SJSA1 (cell line): Measurements from ENCODE around the gene NAV2. TPM values are rescaled to one million over a fixed set of nuclear protein-coding genes. Genes with fewer than 3 reads are reported as not detected.

Experiments
- DNase-seq, 2 experiments: peaks; one replicate each; pipeline ENCODE4 v3.0.0-alpha.2; 2015 to 2020; ENCODE audit warnings: low spot score in 2 of 2, low read depth in 1 of 2
- H3K27ac ChIP-seq: fragments of 250-450 bp; sonication (Bioruptor Pico); 2 replicates; pipeline ENCODE4 v1.5.1; 2020; ENCODE audit warnings: mild to moderate bottlenecking, moderate library complexity
- H3K27me3 ChIP-seq: fragments of 250-450 bp; sonication (Bioruptor Pico); replicated peaks from 2 replicates; pipeline ENCODE4 v1.5.1; 2020; ENCODE audit warnings: mild to moderate bottlenecking, moderate library complexity
- H3K36me3 ChIP-seq: fragments of 250-450 bp; sonication (Bioruptor Pico); 2 replicates; pipeline ENCODE4 v1.5.1; 2020; ENCODE audit warnings: mild to moderate bottlenecking
- H3K4me1 ChIP-seq: fragments of 250-450 bp; sonication (Bioruptor Pico); replicated peaks from 2 replicates; pipeline ENCODE4 v1.6.1; 2021; ENCODE audit warnings: mild to moderate bottlenecking
- H3K4me3 ChIP-seq: fragments of 250-450 bp; sonication (Bioruptor Pico); 2 replicates; pipeline ENCODE4 v1.5.1; 2020; ENCODE audit warnings: mild to moderate bottlenecking
- H3K9me3 ChIP-seq: fragments of 250-450 bp; sonication (Bioruptor Pico); replicated peaks from 2 replicates; pipeline ENCODE4 v1.5.1; 2020; ENCODE audit warnings: mild to moderate bottlenecking
- total RNA-seq: library from RNA; depleted of rRNA; stranded (reverse); fragments of >200 nt; shearing (Covaris generic); gene quantifications from 2 replicates; pipeline ENCODE4 v1.2.3, GENCODE V29; 2014

The NAV2 gene
- total RNA-seq, 1 experiment from 2014 or later = 2.6 TPM

- H3K4me1 ChIP-seq = no peaks in the 10 kb centered on the region
- DNase-seq = no peak
- H3K27me3 ChIP-seq = no peaks in the 10 kb centered on the region
- H3K9me3 ChIP-seq = no peaks in the 10 kb centered on the region
- no peak overlapping the region for H3K4me3 ChIP-seq
- no peak overlapping the region for H3K27ac ChIP-seq
- no peaks in the 10 kb centered on the region for H3K36me3 ChIP-seq
These were observed 114.9 kb downstream of the NAV2 start for GRCh38 chr11:19827399-19828135.

- Histone ChIP-seq H3K4me3 (no peak overlapping the region), H3K27me3 (no peaks in the 10 kb centered on the region), H3K9me3 (no peaks in the 10 kb centered on the region), H3K4me1 (no peaks in the 10 kb centered on the region), H3K27ac (no peak overlapping the region), H3K36me3 (no peaks in the 10 kb centered on the region)
- DNase-seq = no peak
These were observed 115.9 kb downstream of the NAV2 start for GRCh38 chr11:19828382-19829108.

- Histone ChIP-seq H3K36me3 (no peaks in the 10 kb centered on the region), H3K9me3 (no peaks in the 10 kb centered on the region), H3K27ac (no peak overlapping the region), H3K4me1 (no peaks in the 10 kb centered on the region), H3K27me3 (no peaks in the 10 kb centered on the region), H3K4me3 (no peak overlapping the region)
- DNase-seq = no peak
These were observed 116.6 kb downstream of the NAV2 start for GRCh38 chr11:19829109-19829837.

GRCh38 chr11:19832086-19832750 is 119.6 kb downstream of the NAV2 start:
- no peak for DNase-seq
- peaks cover 2% of the 10 kb centered on the region; the same call in 1 of the 2 replicates for H3K36me3 ChIP-seq

GRCh38 chr11:19832901-19833300 is 120.3 kb downstream of the NAV2 start:
- H3K4me3 ChIP-seq = no peak overlapping the region
- H3K27me3 ChIP-seq = no peaks in the 10 kb centered on the region
- H3K4me1 ChIP-seq = no peaks in the 10 kb centered on the region
- peaks cover 2% of the 10 kb centered on the region; the same call in 1 of the 2 replicates for H3K36me3 ChIP-seq
- H3K27ac ChIP-seq = no peak overlapping the region
- no peak for DNase-seq
- H3K9me3 ChIP-seq = no peaks in the 10 kb centered on the region

More at GRCh38 chr11:19832086-19832750, 119.6 kb downstream of the NAV2 start:
- H3K27ac ChIP-seq = no peak overlapping the region
- no peaks in the 10 kb centered on the region for H3K4me1 ChIP-seq
- H3K27me3 ChIP-seq = no peaks in the 10 kb centered on the region
- no peak overlapping the region for H3K4me3 ChIP-seq
- no peaks in the 10 kb centered on the region for H3K9me3 ChIP-seq

GRCh38 chr11:19834771-19835170 is 122.1 kb downstream of the NAV2 start:
- no peaks in the 10 kb centered on the region for H3K4me1 ChIP-seq
- no peaks in the 10 kb centered on the region for H3K27me3 ChIP-seq
- no peak for DNase-seq
- no peaks in the 10 kb centered on the region for H3K9me3 ChIP-seq
- no peak overlapping the region for H3K4me3 ChIP-seq
- peaks cover 2% of the 10 kb centered on the region; the same call in 1 of the 2 replicates for H3K36me3 ChIP-seq
- no peak overlapping the region for H3K27ac ChIP-seq

- Histone ChIP-seq H3K9me3 (no peaks in the 10 kb centered on the region), H3K27ac (no peak overlapping the region), H3K27me3 (no peaks in the 10 kb centered on the region), H3K4me1 (no peaks in the 10 kb centered on the region), H3K36me3 (peaks cover 2% of the 10 kb centered on the region; the same call in 1 of the 2 replicates), H3K4me3 (no peak overlapping the region)
- DNase-seq = no peak
These were observed 124.0 kb downstream of the NAV2 start for GRCh38 chr11:19836666-19837065.

GRCh38 chr11:19838994-19839768 is 126.5 kb downstream of the NAV2 start:
- H3K9me3 ChIP-seq = no peaks in the 10 kb centered on the region
- H3K4me1 ChIP-seq = no peaks in the 10 kb centered on the region
- no peak overlapping the region for H3K4me3 ChIP-seq
- DNase-seq = no peak
- peaks cover 2% of the 10 kb centered on the region; the same call in 1 of the 2 replicates for H3K36me3 ChIP-seq
- H3K27me3 ChIP-seq = no peaks in the 10 kb centered on the region
- H3K27ac ChIP-seq = no peak overlapping the region

GRCh38 chr11:19840961-19841360 is 128.3 kb downstream of the NAV2 start:
- no peak for DNase-seq
- H3K36me3 ChIP-seq = no peaks in the 10 kb centered on the region
- H3K4me1 ChIP-seq = no peaks in the 10 kb centered on the region
- no peak overlapping the region for H3K4me3 ChIP-seq
- H3K9me3 ChIP-seq = no peaks in the 10 kb centered on the region
- H3K27me3 ChIP-seq = no peaks in the 10 kb centered on the region
- H3K27ac ChIP-seq = no peak overlapping the region

GRCh38 chr11:19842505-19842904 is 129.9 kb downstream of the NAV2 start:
- Histone ChIP-seq H3K4me1 (no peaks in the 10 kb centered on the region), H3K27ac (no peak overlapping the region), H3K9me3 (no peaks in the 10 kb centered on the region), H3K4me3 (no peak overlapping the region), H3K27me3 (no peaks in the 10 kb centered on the region), H3K36me3 (no peaks in the 10 kb centered on the region)
- DNase-seq = no peak

GRCh38 chr11:19843079-19843478 is 130.4 kb downstream of the NAV2 start:
- no peaks in the 10 kb centered on the region for H3K36me3 ChIP-seq
- no peaks in the 10 kb centered on the region for H3K4me1 ChIP-seq
- no peak overlapping the region for H3K27ac ChIP-seq
- no peak for DNase-seq
- no peak overlapping the region for H3K4me3 ChIP-seq
- H3K9me3 ChIP-seq = no peaks in the 10 kb centered on the region
- no peaks in the 10 kb centered on the region for H3K27me3 ChIP-seq

GRCh38 chr11:19844012-19844411 is 131.4 kb downstream of the NAV2 start:
- Histone ChIP-seq H3K27ac (no peak overlapping the region), H3K4me1 (no peaks in the 10 kb centered on the region)

GRCh38 chr11:19844806-19845205 is 132.2 kb downstream of the NAV2 start:
- H3K36me3 ChIP-seq = no peaks in the 10 kb centered on the region
- H3K27me3 ChIP-seq = no peaks in the 10 kb centered on the region
- DNase-seq = no peak
- no peaks in the 10 kb centered on the region for H3K9me3 ChIP-seq
- H3K4me3 ChIP-seq = no peak overlapping the region
- H3K4me1 ChIP-seq = no peaks in the 10 kb centered on the region
- H3K27ac ChIP-seq = no peak overlapping the region

More at GRCh38 chr11:19844012-19844411, 131.4 kb downstream of the NAV2 start:
- Histone ChIP-seq H3K36me3 (no peaks in the 10 kb centered on the region), H3K27me3 (no peaks in the 10 kb centered on the region), H3K4me3 (no peak overlapping the region), H3K9me3 (no peaks in the 10 kb centered on the region)
- DNase-seq = no peak
